Esophagus muscularis mucosa (tissue), 4 donors: ENCODE results near the gene IAH1. TPM values are rescaled to one million over a fixed set of nuclear protein-coding genes. Genes with fewer than 3 reads are reported as not detected.

Source experiments
- DNase-seq: peaks from one replicate; pipeline ENCODE4 v3.0.0-alpha.2; 2017; ENCODE audit errors: extremely low spot score
- H3K27ac ChIP-seq, 4 donors: fragments of 200-600 bp; sonication (generic); replicated peaks in 1 of 4; 1 replicate in 3 of 4; 2 replicates in 1 of 4; pipeline ENCODE4 v1.5.1; 2016 to 2019; ENCODE audit warnings: mild to moderate bottlenecking in 1 of 4
- H3K27me3 ChIP-seq, 4 donors: fragments of 200-600 bp; sonication (generic); one replicate each; pipeline versions ENCODE4 v1.5.1 to v1.6.0; 2016 to 2019
- H3K36me3 ChIP-seq, 4 donors: fragments of 200-600 bp; sonication (generic); one replicate each; pipeline ENCODE4 v1.5.1; 2016 to 2019
- H3K4me1 ChIP-seq, 4 donors: fragments of 200-600 bp; sonication (generic); one replicate each; pipeline ENCODE4 v1.5.1; 2016 to 2019
- H3K4me3 ChIP-seq, 4 donors: fragments of 200-600 bp; sonication (generic); 1 replicate in 2 of 4; 2 replicates in 2 of 4; pipeline ENCODE4 v1.5.1; 2016 to 2019; ENCODE audit warnings: mild to moderate bottlenecking in 4 of 4, moderate library complexity in 1 of 4
- H3K9me3 ChIP-seq, 4 donors: fragments of 200-600 bp; sonication (generic); 1 replicate in 3 of 4; 2 replicates in 1 of 4; pipeline ENCODE4 v1.5.1; 2016 to 2019
- CTCF ChIP-seq, 3 experiments: fragments of 200-600 bp in 2 of 3; fragments of 450-650 bp in 1 of 3; sonication (generic) in 2 of 3; IDR thresholded peaks; one replicate each; pipeline ENCODE4 v1.5.1; 2017 to 2019; ENCODE audit warnings: antibody characterized with exemption in 3 of 3, mild to moderate bottlenecking in 2 of 3, moderate library complexity in 1 of 3
- EP300 ChIP-seq: sonication (generic); formaldehyde crosslinking; IDR thresholded peaks from one replicate; pipeline ENCODE4 v1.6.1; 2017; ENCODE audit warnings: antibody characterized with exemption
- POLR2A ChIP-seq: fragments of 450-650 bp; IDR thresholded peaks from one replicate; pipeline ENCODE4 v1.6.1; 2017; ENCODE audit warnings: antibody characterized with exemption, moderate library complexity, mild to moderate bottlenecking, low read depth
- POLR2AphosphoS5 ChIP-seq, 2 donors: sonication (generic); formaldehyde crosslinking; IDR thresholded peaks; one replicate each; pipeline ENCODE4 v1.6.1; 2017; ENCODE audit warnings: antibody characterized with exemption in 2 of 2
- WGBS: methylation state at CpG from one replicate; pipeline ENCODE4 v1.1.5; 2018; 5-methylcytosine and 5-hydroxymethylcytosine counted together
- intact Hi-C: fragments of 100-400 bp; cut with DNase I; formaldehyde crosslinking; loops from one replicate; pipeline ENCODE4 v1.15.1; 2023
- total RNA-seq, 4 donors: library from RNA; depleted of rRNA; stranded (reverse); fragments of >200 nt; gene quantifications; one replicate each; pipeline versions ENCODE4 v1.1.0 to v1.2.1, GENCODE V29; 2016

IAH1 gene
- total RNA-seq, 4 donors from 2014 or later = 53.0 to 101 (median 66.8) TPM

GRCh38 chr2:9527995-9528787 is 53.8 kb downstream of the IAH1 start:
- H3K4me3 ChIP-seq = no peak overlapping the region
- 84% methylated on average over 4 of the region's 4 CpGs for WGBS
- no peaks in the 10 kb centered on the region for H3K4me1 ChIP-seq
- DNase-seq = no peak
- H3K27ac ChIP-seq = no peak overlapping the region
- peaks cover 0 to 87% (median 35%) of the 10 kb centered on the region in 4 donors for H3K36me3 ChIP-seq
- H3K9me3 ChIP-seq = no peaks in the 10 kb centered on the region
- intact Hi-C loops = no loop called here
- H3K27me3 ChIP-seq = no peaks in the 10 kb centered on the region
- TF ChIP-seq EP300 = no peak
- TF ChIP-seq POLR2A = no peak
- TF ChIP-seq POLR2AphosphoS5 (IDR thresholded peaks at IDR 0.05) = no peak
- no peak for TF ChIP-seq CTCF (IDR thresholded peaks at IDR 0.05)

- H3K9me3 ChIP-seq = no peaks in the 10 kb centered on the region
- no peaks in the 10 kb centered on the region for H3K27me3 ChIP-seq
- DNase-seq = no peak
- intact Hi-C loops = no loop called here
- TF ChIP-seq EP300 (no peak), POLR2A (no peak), POLR2AphosphoS5 (IDR thresholded peaks at IDR 0.05) (no peak), CTCF (IDR thresholded peaks at IDR 0.05) (no peak)
- peaks cover 0 to 4% (median 2%) of the 10 kb centered on the region in 4 donors for H3K4me1 ChIP-seq
- 96% methylated on average over 4 of the region's 4 CpGs for WGBS
- no peak overlapping the region for H3K27ac ChIP-seq
- H3K4me3 ChIP-seq = no peak overlapping the region
- peaks cover 6 to 66% (median 18%) of the 10 kb centered on the region in 4 donors for H3K36me3 ChIP-seq
Measured at GRCh38 chr2:9532421-9532820, 58.1 kb downstream of the IAH1 start.

GRCh38 chr2:9533663-9534062 is 59.3 kb downstream of the IAH1 start:
- H3K27ac ChIP-seq = no peak overlapping the region
- no peaks in the 10 kb centered on the region for H3K27me3 ChIP-seq
- no peak for TF ChIP-seq POLR2A
- H3K4me3 ChIP-seq = no peak overlapping the region
- no peaks in the 10 kb centered on the region for H3K9me3 ChIP-seq
- H3K4me1 ChIP-seq = peaks cover 0 to 16% (median 5%) of the 10 kb centered on the region in 4 donors
- intact Hi-C loops = no loop called here
- H3K36me3 ChIP-seq = peaks cover 6 to 59% (median 18%) of the 10 kb centered on the region in 4 donors
- DNase-seq = no peak
- WGBS = 95% methylated on average over 2 of the region's 2 CpGs

- WGBS = 61% methylated on average over 1 of the region's 1 CpG
- Histone ChIP-seq H3K36me3 (peaks cover 6 to 44% (median 18%) of the 10 kb centered on the region in 4 donors), H3K9me3 (no peaks in the 10 kb centered on the region), H3K27me3 (no peaks in the 10 kb centered on the region), H3K4me3 (no peak overlapping the region), H3K4me1 (peaks cover 6 to 24% (median 18%) of the 10 kb centered on the region in 4 donors), H3K27ac (no peak overlapping the region)
- intact Hi-C loops = no loop called here
- DNase-seq = no peak
- no peak for TF ChIP-seq POLR2AphosphoS5 (IDR thresholded peaks at IDR 0.05)
- TF ChIP-seq EP300 = no peak
Measured at GRCh38 chr2:9535177-9535576, 60.8 kb downstream of the IAH1 start.

GRCh38 chr2:9536504-9536903 is 62.2 kb downstream of the IAH1 start:
- no peak for DNase-seq
- H3K36me3 ChIP-seq = peaks cover 6 to 38% (median 18%) of the 10 kb centered on the region in 4 donors
- WGBS = 93% methylated on average over 6 of the region's 6 CpGs

More at GRCh38 chr2:9536504-9536903, 62.2 kb downstream of the IAH1 start:
- H3K27me3 ChIP-seq = no peaks in the 10 kb centered on the region
- H3K27ac ChIP-seq = no peak overlapping the region
- H3K4me1 ChIP-seq = peaks cover 6 to 24% (median 19%) of the 10 kb centered on the region in 4 donors
- intact Hi-C loops = no loop called here
- H3K4me3 ChIP-seq = no peak overlapping the region
- TF ChIP-seq EP300 = no peak
- no peak for TF ChIP-seq POLR2A
- no peak for TF ChIP-seq CTCF (IDR thresholded peaks at IDR 0.05)
- no peak for TF ChIP-seq POLR2AphosphoS5 (IDR thresholded peaks at IDR 0.05)
- no peaks in the 10 kb centered on the region for H3K9me3 ChIP-seq
